Measurements from ENCODE around the gene CELF4. TPM values are rescaled to one million over a fixed set of nuclear protein-coding genes. Genes with fewer than 3 reads are reported as not detected.
A peak's percentile ranks its signal among the peaks of the same experiment; 100 is the strongest.
"Not testable (repeated sequence)": the region's sequence is repeated elsewhere in the genome, so short reads cannot be mapped to it uniquely, and the experiment has no call there.

The CELF4 gene
- total RNA-seq, 1 experiment from 2014 or later: not detected

GRCh38 chr18:37467002-37467662, 98.5 kb downstream of the CELF4 start:
- DNase-seq (ENCODE audit: low read depth): no peak

- no peak for DNase-seq (ENCODE audit: low read depth)
Measured at GRCh38 chr18:37465958-37466357, 99.6 kb downstream of the CELF4 start.

DNA sequence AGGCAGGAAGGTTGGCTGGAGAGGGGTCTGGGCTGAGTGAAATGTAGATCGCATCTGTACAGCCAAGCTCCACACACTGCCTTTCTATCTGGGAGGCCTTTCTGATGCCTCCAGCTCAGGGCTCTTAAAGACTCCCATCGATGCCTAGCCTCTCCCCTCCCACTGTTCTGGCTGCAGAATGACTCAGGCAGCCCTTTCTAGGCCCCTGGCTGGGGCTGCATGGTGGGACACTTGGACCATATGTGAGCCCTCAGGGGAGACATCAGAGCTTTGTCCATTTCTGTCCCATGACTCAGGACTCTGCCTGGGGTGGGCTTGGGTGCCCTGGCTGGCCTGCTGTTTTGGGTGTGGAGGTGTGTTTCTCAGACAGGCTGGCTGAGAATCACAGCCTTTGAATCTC, 101.3 kb downstream of the CELF4 start:
- DNase-seq (ENCODE audit: low read depth): no peak

- not testable (repeated sequence) for DNase-seq (ENCODE audit: low read depth)
Measured at GRCh38 chr18:37461329-37461728, 104.3 kb downstream of the CELF4 start.

DNA sequence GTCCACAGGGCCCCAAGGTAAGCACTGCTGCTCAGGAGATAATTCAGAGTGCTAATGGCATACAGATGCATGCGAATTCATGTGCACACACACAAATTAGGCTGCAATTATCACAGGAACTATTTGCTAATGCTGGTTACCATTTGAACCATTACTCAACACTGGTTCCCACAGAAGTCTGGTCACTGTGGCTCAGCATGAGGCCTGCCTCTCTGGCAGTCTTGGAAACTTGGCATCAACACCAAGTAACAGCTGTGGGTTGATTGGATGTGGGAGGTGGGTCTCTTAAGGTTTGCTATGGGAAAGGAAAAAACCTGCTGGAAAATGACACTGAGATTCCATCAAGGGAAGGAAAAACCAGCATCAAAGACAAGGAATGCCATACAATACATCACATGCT, 105.0 kb downstream of the CELF4 start:
- DNase-seq (ENCODE audit: low read depth): no peak

GRCh38 chr18:37458697-37459096, 106.9 kb downstream of the CELF4 start:
- no peak for DNase-seq (ENCODE audit: low read depth)

- DNase-seq (ENCODE audit: low read depth): no peak
Measured at GRCh38 chr18:37457753-37458152, 107.8 kb downstream of the CELF4 start.

DNA sequence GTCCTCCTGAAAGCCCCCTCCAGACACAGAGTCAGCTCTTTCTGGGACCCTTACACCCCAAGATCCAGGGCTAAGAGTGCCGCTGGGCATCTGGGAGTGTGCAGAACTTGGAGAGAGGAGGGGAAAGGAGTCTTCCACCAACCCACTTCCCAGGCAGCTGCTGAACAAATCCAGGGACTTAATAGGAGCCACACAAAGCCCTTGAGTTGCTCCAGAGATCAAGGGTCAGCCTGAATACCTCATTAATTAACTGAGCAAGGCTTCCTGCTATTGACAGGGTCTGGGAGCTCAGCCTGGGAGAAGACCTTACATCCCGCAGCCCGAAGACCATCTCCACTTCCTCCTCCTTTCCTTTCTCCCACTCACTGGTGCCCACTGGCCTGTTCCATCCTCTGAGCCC, 108.3 kb downstream of the CELF4 start:
- DNase-seq (ENCODE audit: low read depth): no peak

DNA sequence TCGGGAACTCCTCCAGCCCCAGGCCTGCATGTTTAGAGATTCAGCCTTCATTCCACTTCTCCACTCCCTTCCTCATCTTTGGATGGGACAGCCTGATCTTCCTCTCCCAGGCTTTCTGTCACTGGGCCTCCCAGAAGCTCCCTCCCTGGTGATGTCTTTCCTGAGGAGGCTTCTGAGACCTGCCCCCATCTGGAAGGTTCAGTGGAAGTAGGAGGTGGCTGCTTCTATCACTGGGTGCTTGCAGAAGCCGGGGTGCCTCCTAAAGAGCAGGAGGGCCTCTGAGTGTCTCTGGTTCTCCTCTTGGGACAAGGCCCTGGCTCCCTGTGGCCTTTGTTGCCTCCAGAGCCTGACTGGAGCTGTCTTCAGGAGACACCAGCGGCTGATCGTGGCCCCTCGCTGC, 108.7 kb downstream of the CELF4 start:
- no peak for DNase-seq (ENCODE audit: low read depth)

DNA sequence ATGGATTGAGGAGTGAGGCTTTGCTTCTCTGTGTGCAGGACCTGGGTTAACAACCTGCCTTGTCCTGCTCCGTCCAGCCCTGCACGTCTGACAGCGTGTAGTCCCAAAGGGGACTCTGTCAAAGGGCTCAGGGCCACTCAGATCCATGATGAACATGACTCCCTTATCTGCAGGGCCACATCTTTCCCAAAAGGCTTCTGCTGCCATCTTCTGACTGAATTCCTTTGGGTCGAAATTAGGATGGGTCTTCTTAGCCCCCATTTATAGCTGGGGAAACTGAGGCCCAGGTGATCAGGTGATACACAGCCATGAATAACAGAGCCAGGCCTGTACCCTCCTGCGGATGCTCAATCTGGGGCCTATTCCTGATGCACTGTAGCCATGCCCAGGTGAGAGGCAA, 109.2 kb downstream of the CELF4 start:
- no peak for DNase-seq (ENCODE audit: low read depth)

GRCh38 chr18:37453752-37454151, 111.8 kb downstream of the CELF4 start:
- DNase-seq (ENCODE audit: low read depth): no peak

DNA sequence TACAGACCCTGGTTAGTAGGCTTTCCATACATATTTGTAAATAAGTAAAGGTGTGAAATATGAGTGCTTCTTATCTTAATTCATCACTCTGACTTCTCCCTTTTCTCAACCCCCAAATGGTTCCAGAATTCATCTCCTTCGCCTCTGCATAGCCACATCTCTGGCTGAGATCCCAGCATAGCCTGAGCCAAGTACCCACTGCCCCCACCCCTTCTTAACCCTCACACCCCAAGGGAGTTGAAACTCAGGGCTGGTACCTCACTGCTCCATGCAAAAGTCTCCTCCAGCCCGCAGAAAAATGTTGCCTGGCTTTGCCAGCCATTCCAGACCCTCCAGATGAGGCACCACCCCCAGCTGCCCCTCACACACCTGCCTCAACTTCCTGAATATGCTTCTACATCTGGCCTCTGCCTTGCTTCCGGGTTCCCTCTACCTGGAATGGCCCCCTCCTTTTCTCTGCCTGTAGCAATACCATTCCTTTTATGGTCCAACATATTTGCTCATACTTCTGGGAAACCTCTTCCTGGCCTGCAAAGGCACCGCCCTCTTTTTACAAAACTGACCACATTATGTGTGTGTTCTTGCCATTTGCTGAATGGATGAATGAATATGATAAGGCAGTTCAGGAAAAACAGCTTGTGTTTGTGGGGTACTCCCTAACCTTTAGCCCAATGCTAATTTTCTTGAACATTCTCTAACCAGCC, 112.8 kb downstream of the CELF4 start:
- peak; percentile 67 for DNase-seq (ENCODE audit: low read depth)

DNA sequence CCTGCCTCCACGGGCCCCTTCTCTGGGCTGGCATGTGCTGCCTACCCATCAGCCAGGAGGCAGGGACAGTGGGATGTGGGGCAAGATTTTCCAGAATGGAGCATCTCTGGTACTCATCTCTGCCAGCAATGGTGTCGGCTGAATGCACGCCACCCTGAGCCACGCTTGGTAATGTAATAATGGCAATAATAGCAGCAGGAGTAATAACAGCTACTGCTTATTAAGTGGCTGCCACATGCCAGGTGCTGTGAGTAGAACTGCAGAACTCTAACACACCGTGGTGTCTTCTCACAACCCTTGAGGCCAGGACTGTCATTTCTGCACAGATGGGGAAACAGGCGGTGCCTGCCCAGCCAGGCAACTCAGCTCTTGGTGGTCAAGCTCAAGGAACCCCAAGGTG, 113.6 kb downstream of the CELF4 start:
- DNase-seq (ENCODE audit: low read depth): no peak

DNA sequence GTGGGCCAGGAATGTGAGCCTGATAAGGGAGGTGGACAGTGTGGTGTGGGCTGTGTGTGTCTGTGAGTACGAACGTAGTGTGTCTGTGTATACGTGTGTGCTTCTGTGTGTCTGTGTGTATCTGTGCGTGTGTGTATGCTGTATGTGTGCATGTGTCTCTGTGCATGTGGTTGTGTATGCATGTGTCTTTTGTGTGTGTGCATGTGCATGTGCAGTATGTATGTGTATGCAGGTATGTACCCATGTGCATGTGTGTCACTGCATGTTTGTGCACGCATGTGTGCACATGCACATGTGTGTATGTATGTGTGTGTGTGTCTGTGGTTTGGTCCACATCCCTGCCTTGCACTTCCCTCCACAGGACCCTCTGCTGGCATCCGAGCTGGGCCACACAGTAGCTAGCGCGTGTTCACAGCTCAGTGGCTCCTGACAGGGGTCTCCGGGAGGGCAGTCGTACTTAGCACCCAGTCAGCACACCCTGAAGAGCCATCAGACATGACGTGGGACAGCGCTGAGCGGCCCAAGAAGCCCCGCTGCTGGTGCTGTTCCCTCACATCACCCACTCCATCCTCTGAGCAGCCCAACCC, 114.3 kb downstream of the CELF4 start:
- no peak for DNase-seq (ENCODE audit: low read depth)

DNA sequence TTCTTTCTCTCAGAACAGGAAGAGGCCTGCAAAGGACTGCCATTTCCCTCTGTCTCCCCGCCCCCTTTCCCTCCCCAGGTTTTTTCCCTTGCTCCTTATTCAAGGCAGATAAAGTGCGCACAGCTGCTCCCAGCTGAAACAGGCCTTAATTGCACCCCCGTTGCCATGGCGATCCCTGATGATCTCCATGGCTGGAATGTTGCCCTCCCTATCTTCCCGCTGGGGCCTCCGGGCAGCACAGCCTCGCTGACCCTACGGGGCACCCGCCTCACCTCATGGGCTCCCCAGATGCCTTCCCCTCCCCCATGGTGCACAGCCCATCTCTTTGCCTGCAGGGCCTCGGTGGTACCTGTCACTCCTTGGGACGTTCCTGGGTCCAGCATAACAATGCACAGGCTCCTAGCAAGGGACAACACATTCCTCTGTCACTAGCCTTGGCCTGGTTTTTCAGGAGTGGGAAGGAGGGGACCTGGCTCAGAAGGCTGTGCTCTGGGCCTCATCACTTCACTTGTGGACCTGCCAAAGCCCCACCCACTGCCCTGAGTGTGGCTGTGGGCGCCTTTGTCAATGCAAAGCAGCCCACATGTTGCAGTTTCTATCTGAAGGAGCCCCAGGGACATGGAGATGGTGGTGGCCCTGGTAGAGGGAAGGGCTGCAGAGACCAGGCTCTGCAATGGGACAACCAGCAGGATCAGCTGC, 115.0 kb downstream of the CELF4 start:
- DNase-seq (ENCODE audit: low read depth): peak; percentile 61

GRCh38 chr18:37449618-37450017, 116.0 kb downstream of the CELF4 start:
- DNase-seq (ENCODE audit: low read depth): no peak

DNA sequence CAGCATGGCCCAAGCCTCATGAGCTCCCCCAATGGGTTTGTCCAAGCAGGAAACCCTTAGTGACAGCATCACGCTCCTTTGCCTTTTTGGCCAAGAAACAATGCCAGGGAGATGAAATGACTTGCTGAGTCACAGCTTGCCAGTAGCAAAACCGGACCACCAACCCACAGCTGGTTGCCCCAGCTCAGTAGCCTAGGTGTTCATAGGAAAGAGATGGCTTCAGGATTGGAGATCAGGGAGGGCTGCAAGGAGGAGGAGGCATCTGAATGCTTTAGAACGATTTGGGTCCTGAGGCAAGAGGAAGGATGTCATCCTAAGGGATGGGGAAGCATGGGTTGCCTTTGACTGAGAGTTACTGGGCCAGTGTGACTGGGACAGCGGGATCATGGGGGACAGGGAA, 116.7 kb downstream of the CELF4 start:
- no peak for DNase-seq (ENCODE audit: low read depth)

- DNase-seq (ENCODE audit: low read depth): peak; percentile 42
Measured at GRCh38 chr18:37447962-37448888, 117.4 kb downstream of the CELF4 start.

GRCh38 chr18:37445836-37446235, 119.8 kb downstream of the CELF4 start:
- DNase-seq (ENCODE audit: low read depth): no peak

GRCh38 chr18:37445368-37445767, 120.2 kb downstream of the CELF4 start:
- DNase-seq (ENCODE audit: low read depth): peak; percentile 74

- DNase-seq (ENCODE audit: low read depth): no peak
Measured at GRCh38 chr18:37443325-37444055, 122.1 kb downstream of the CELF4 start.
